Mesendoderm (in vitro differentiated cells): ENCODE data around the gene NVL. TPM values are rescaled to one million over a fixed set of nuclear protein-coding genes. Genes with fewer than 3 reads are reported as not detected.

ENCODE experiments used
- DNase-seq: peaks from one replicate; pipeline ENCODE4 v3.0.0; 2013
- H2AK5ac ChIP-seq: 2 replicates; pipeline ENCODE4 v1.6.1; 2013; ENCODE audit warnings: low read length, inconsistent platforms
- H2BK120ac ChIP-seq: 2 replicates; pipeline ENCODE4 v1.6.1; 2013; ENCODE audit warnings: low read depth, mild to moderate bottlenecking, low read length, moderate library complexity, mixed read lengths
- H2BK15ac ChIP-seq: replicated peaks from 2 replicates; pipeline ENCODE4 v1.6.1; 2013; ENCODE audit warnings: low read depth, mild to moderate bottlenecking, moderate library complexity
- H2BK5ac ChIP-seq: 2 replicates; pipeline ENCODE4 v1.6.1; 2013; ENCODE audit warnings: low read length, inconsistent platforms
- H3K18ac ChIP-seq: 2 replicates; pipeline ENCODE4 v1.6.1; 2013; ENCODE audit warnings: mild to moderate bottlenecking, low read length, mixed read lengths
- H3K23ac ChIP-seq: one replicate; pipeline ENCODE4 v1.6.1; 2013; ENCODE audit warnings: low read length
- H3K27ac ChIP-seq: 2 replicates; pipeline ENCODE4 v1.5.1; 2013; ENCODE audit warnings: low read depth, mild to moderate bottlenecking, inconsistent platforms, low read length, moderate library complexity
- H3K27me3 ChIP-seq: 2 replicates; pipeline ENCODE4 v1.6.1; 2013; ENCODE audit warnings: low read length, control low read depth, mild to moderate bottlenecking, inconsistent platforms; ENCODE audit not compliant: insufficient read depth, poor library complexity
- H3K36me3 ChIP-seq: 2 replicates; pipeline ENCODE4 v1.6.1; 2013; ENCODE audit warnings: low read length, inconsistent platforms; ENCODE audit not compliant: control insufficient read depth, insufficient read depth
- H3K4ac ChIP-seq: one replicate; pipeline ENCODE4 v1.6.1; 2013; ENCODE audit warnings: low read depth, mild to moderate bottlenecking, low read length, moderate library complexity
- H3K4me1 ChIP-seq: 2 replicates; pipeline ENCODE4 v1.6.1; 2013; ENCODE audit warnings: low read depth, low read length, inconsistent platforms; ENCODE audit not compliant: control insufficient read depth
- H3K4me2 ChIP-seq: 2 replicates; pipeline ENCODE4 v1.6.1; 2013; ENCODE audit warnings: low read length
- H3K4me3 ChIP-seq: 2 replicates; pipeline ENCODE4 v1.5.1; 2013; ENCODE audit warnings: mild to moderate bottlenecking, low read length
- H3K56ac ChIP-seq: one replicate; pipeline ENCODE4 v1.6.1; 2013; ENCODE audit warnings: low read length
- H3K79me1 ChIP-seq: 2 replicates; pipeline ENCODE4 v1.6.1; 2013; ENCODE audit warnings: low read length, inconsistent platforms
- H3K79me2 ChIP-seq: 2 replicates; pipeline ENCODE4 v1.6.1; 2013; ENCODE audit warnings: mild to moderate bottlenecking, low read length; ENCODE audit not compliant: control insufficient read depth, insufficient read depth
- H3K9ac ChIP-seq: 2 replicates; pipeline ENCODE4 v1.6.1; 2013; ENCODE audit warnings: low read length, inconsistent platforms
- H4K5ac ChIP-seq: one replicate; pipeline ENCODE4 v1.6.1; 2013; ENCODE audit warnings: low read length
- H4K8ac ChIP-seq: one replicate; pipeline ENCODE4 v1.6.1; 2013; ENCODE audit warnings: low read depth, mild to moderate bottlenecking, control low read depth, low read length, moderate library complexity
- WGBS: extraction: QIAGEN DNeasy Blood & Tissue Kit; methylation state at CpG from one replicate; pipeline ENCODE4 v1.1.7; 2013; ENCODE audit warnings: low lambda C conversion rate, missing lambda C conversion rate; ENCODE audit not compliant: insufficient coverage; ENCODE audit errors: extremely low coverage; 5-methylcytosine and 5-hydroxymethylcytosine counted together
- small RNA-seq: library from polyadenylated mRNA; stranded (forward); fragments of <200 nt; extraction: miRNeasy Mini kit (QIAGEN cat#:217004); gene quantifications from one replicate; pipeline ENCODE3, GENCODE V24; 2013; ENCODE audit not compliant: insufficient read depth

NVL gene

GRCh38 chr1:224177356-224177999 lies 152.5 kb downstream of the NVL start:
- no peak overlapping the region for H3K4ac ChIP-seq
- no peaks in the 10 kb centered on the region for H3K4me1 ChIP-seq
- no peak overlapping the region for H2AK5ac ChIP-seq
- H2BK15ac ChIP-seq = no peak overlapping the region
- H4K8ac ChIP-seq = no peak overlapping the region
- H4K5ac ChIP-seq = no peak overlapping the region
- H3K27me3 ChIP-seq = no peaks in the 10 kb centered on the region
- no peak overlapping the region for H3K56ac ChIP-seq
- H3K36me3 ChIP-seq = no peaks in the 10 kb centered on the region
- H3K4me3 ChIP-seq = no peak overlapping the region
- no peaks in the 10 kb centered on the region for H3K79me1 ChIP-seq
- WGBS = no CpG with 5 or more reads among the region's 9 CpGs
- no peaks in the 10 kb centered on the region for H3K79me2 ChIP-seq
- H3K27ac ChIP-seq = no peak overlapping the region
- no peak for DNase-seq
- H3K23ac ChIP-seq = no peak overlapping the region
- H2BK120ac ChIP-seq = no peak overlapping the region
- no peak overlapping the region for H3K18ac ChIP-seq
- H2BK5ac ChIP-seq = no peak overlapping the region
- H3K9ac ChIP-seq = no peak overlapping the region
- no peak overlapping the region for H3K4me2 ChIP-seq

Small RNA genes within 50 kb of the gene (small RNA-seq; reads per million reads assigned to genes)
- gene MIR320B2 (not detected), gene RF00139 (not detected), gene RNU6-1008P (not detected)
